ENCODE data around the gene STMND1. TPM values are rescaled to one million over a fixed set of nuclear protein-coding genes. Genes with fewer than 3 reads are reported as not detected.
A peak's percentile ranks its signal among the peaks of the same experiment; 100 is the strongest.

STMND1 gene
- total RNA-seq, 1 experiment from 2014 or later: not detected

GRCh38 chr6:17098538-17098937 is 3.3 kb upstream of the STMND1 start:
- peak; percentile 60 for DNase-seq (ENCODE audit: low read depth)

DNA sequence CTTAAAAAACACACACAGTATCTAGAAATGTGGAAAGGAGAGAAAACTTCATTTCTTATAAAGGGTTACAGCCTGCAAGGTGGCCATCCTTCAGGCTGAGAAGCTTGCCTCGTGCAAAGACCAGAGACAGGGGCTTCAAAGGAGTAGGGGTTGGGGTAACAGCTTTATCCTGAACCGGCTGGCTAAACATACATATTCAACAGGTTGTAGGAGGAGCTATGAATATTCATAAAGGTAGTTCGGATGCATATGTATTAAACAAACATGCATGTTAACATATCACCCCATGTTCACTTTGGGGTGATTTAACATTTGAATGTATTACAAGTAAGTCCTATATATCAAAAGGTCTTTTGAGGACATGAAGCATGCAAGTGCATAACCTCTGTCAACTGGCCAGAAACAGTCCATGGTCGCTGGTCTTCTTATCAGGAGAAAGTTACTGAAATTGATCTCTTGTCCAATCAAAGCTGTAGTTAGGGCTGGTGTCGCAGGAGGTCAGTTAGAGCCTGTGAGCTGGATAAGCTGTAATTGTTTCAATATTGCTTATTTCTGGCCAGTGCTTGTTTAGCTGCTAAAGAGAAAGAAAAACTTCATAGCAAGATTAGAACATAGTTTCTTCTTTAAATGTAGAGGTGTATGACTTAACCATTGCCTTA is 2.3 kb upstream of the STMND1 start:
- DNase-seq (ENCODE audit: low read depth): no peak

- DNase-seq (ENCODE audit: low read depth): no peak
These were observed 1.0 kb upstream of the STMND1 start for GRCh38 chr6:17100806-17101205.

GRCh38 chr6:17102258-17102870 is 514 bp downstream of the STMND1 start:
- DNase-seq (ENCODE audit: low read depth): no peak

DNA sequence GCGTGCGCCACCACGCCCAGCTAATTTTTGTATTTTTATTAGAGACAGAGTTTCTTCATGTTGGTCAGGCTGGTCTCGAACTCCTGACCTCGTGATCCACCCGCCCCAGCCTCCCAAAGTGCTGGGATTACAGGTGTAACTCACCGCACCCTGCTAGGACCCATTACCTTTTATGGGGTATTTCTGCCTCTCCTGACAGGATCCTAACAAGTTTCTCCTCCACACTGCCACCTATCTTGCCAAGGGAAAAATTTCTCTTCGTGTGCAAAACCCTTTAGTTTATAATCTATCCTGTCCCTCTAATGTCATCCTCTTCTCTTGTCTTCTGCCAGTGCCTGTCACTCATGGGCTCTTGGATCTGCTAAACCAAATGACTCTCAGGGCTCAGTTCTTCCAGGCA is 1.9 kb downstream of the STMND1 start:
- DNase-seq (ENCODE audit: low read depth): no peak

GRCh38 chr6:17107863-17108262 is 6.0 kb downstream of the STMND1 start:
- no peak for DNase-seq (ENCODE audit: low read depth)

GRCh38 chr6:17115251-17116116 is 13.6 kb downstream of the STMND1 start:
- DNase-seq (ENCODE audit: low read depth): peak; percentile 78

DNA sequence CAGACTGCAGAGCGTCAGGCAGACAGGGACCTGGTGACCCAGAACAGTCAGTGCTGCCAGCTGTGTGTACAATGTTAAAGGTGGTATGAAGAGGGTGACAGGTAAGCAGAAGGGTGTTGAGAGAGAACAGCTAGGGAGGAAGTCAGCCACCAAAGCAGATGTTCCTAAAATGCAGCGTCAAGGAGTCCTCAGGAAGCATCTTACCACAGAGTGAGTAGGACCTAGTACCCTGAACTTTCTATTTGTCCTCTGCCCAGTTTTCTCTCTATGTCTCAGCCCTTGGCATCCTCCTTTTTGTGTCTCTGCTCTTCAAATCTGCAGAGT is 14.2 kb downstream of the STMND1 start:
- DNase-seq (ENCODE audit: low read depth): no peak

GRCh38 chr6:17120019-17120418 is 18.2 kb downstream of the STMND1 start:
- DNase-seq (ENCODE audit: low read depth): peak; percentile 50

- no peak for DNase-seq (ENCODE audit: low read depth)
These were observed 23.6 kb downstream of the STMND1 start for GRCh38 chr6:17125407-17125806.

GRCh38 chr6:17130786-17131185 is 28.9 kb downstream of the STMND1 start:
- peak; percentile 6 for DNase-seq (ENCODE audit: low read depth)

DNA sequence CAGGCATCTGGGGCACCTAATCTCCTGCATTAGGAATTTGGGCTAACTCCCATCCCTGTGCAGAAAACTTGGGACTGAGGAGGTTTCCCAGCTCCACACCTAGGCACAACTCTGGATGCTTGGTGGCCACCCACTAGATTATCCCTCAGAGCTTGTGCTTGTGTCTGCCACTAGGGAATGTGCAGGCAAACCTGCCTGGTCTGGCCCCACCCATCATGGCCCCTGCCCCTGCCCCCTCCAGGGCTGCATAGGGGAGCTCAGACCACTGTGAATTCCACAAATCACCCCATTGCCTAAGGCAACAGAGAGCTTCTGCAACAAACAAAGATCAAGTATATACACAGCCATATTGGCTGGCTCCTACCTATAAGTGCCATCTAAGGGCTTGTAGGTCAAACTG is 31.1 kb downstream of the STMND1 start:
- DNase-seq (ENCODE audit: low read depth): no peak

DNA sequence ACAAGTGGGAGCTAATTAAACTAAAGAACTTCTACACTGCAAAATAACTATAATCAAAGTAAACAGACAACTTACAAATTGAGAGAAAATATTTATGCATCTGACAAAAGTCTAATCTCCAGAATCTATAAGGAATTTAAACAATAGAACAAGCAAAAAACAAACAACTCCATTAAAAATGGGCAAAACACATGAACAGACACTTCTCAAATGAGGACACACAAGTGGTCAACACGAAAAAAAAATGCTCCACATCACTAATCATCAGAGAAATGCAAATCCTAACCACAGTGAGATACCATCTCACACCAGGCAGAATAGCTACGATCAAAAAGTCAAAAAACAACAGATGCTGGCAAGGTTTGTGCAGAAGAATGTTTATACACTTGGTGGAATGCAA is 36.2 kb downstream of the STMND1 start:
- no peak for DNase-seq (ENCODE audit: low read depth)

DNA sequence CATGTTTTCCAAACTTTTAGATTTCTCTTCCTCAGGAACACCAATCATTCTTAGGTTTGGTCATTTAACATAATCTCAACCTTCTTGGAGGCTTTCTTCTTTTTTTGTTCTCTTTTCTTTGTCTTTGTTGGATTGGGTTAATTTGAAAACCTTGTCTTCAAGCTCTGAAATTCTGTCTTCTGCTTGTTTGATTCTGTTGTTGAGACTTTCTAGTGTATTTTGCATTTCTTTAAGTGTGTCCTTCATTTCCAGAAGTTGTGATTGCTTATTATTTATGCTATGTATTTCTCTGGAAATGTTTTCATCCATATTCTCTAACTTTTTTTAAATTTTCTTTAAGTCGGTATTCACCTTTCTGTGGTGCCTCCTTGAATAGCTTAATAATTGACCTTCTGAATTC is 42.2 kb downstream of the STMND1 start:
- DNase-seq (ENCODE audit: low read depth): no peak

DNA sequence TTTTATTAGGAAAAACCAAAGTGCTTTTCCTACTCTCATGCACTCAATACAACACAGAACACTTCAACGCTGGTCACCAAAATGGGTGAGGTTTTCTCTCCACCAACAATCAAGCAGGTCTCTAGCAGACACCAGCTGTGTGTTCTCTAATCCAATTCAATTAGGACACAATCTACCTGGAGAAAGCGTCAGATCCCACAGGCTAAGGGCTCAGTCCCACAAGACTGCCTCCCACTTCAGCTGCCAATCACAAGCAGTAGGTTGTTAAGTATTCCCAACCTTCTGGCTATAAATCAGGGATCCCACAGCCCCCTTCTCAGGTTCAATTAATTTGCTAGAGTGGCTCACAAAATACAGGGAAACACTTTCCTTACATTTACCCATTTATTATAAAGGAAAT is 47.7 kb downstream of the STMND1 start:
- DNase-seq (ENCODE audit: low read depth): no peak

GRCh38 chr6:17150096-17150495 is 48.2 kb downstream of the STMND1 start:
- DNase-seq (ENCODE audit: low read depth): no peak

- no peak for DNase-seq (ENCODE audit: low read depth)
These were observed 50.0 kb downstream of the STMND1 start for GRCh38 chr6:17151888-17152287.

- DNase-seq (ENCODE audit: low read depth): no peak
These were observed 50.9 kb downstream of the STMND1 start for GRCh38 chr6:17152703-17153102.

DNA sequence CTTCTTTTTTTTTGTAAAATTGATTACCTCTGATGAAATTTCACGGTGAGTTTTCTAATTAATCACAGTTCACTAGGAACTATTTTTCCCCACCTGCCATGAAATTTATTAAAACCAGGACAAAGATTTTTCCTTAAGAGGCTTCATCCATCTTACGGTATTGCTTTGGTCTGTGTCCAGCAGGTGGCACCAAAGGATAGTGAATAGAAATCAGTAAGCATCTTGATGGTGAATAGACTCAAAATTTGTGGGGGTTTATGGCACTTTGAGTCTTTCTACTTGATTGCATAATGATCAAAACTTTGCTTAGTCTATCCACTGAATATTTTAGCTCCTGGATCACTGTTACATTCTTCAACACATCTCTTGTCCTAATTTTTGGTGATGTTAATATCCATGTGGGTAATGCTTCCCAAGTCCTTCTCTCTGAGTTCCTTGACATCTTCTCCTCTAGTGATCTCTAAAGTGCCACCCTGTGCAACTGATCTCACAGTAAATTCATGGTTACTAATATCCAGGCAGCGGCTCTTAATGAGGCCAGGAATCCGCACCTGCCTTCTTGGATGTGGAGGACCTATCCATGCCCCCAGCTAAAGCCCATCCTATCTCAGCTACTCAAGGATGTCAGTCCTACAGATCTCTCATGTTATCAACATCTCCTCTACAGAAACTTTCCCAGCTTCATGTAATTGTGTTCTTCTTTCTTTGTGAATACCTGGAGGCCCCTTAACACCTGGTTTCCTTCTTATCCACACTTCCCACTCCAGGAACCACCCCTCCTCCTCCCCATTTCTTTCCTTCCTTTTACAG is 54.5 kb downstream of the STMND1 start:
- DNase-seq (ENCODE audit: low read depth): peak; percentile 71

- DNase-seq (ENCODE audit: low read depth): no peak
These were observed 55.1 kb downstream of the STMND1 start for GRCh38 chr6:17156966-17157365.

GRCh38 chr6:17157617-17158016 is 55.8 kb downstream of the STMND1 start:
- DNase-seq (ENCODE audit: low read depth): no peak

DNA sequence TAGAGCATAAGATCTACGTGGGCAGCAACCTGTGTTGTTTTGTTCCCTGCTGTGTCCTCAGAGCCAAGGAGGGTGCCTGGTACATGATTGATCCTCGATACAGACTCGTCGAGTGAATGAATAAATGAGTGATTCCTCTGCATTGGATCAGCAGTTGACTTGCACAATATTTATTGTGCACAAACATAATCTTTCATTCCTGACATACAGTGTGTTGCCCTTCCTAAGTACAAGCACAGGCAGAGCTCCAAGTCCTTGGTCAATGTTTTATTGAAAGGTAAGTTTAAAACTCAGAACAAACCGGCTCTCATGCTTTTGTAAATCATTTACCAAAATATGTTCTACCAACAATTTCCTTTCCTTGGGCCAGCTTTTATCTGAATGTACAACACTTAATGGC is 57.4 kb downstream of the STMND1 start:
- no peak for DNase-seq (ENCODE audit: low read depth)

Data from RPMI7951 (cell line).